ENCODE measurements around the gene CTRB1.

The CTRB1 gene

GRCh38 chr16:75244844-75245758 is 26.3 kb downstream of the CTRB1 start:
- no peak for TF ChIP-seq CTCF (IDR thresholded peaks at IDR 0.05; ENCODE audit: low read depth, low read length)
- DNase-seq (ENCODE audit: low read depth, low spot score), result peak; percentile 99
- in situ Hi-C loops (cut with HindIII; ENCODE audit: low sequenced_read_pairs), result loop anchor here (25.0 kb wide), 1 partner anchor 142 kb away; no protein-coding TSS in a partner anchor
- no peak overlapping the region for H3K4me3 ChIP-seq (ENCODE audit: low read depth, low read length)

- no peak overlapping the region for H3K4me3 ChIP-seq (ENCODE audit: low read depth, low read length)
- DNase-seq (ENCODE audit: low read depth, low spot score), result peak; percentile 79
- in situ Hi-C loops (cut with HindIII; ENCODE audit: low sequenced_read_pairs), result loop anchor here (25.0 kb wide), 1 partner anchor 141 kb away; no protein-coding TSS in a partner anchor
- TF ChIP-seq CTCF (IDR thresholded peaks at IDR 0.05; ENCODE audit: low read depth, low read length), result no peak
Measured at GRCh38 chr16:75246504-75247205, 27.9 kb downstream of the CTRB1 start.

- no peak for TF ChIP-seq CTCF (IDR thresholded peaks at IDR 0.05; ENCODE audit: low read depth, low read length)
- no peak overlapping the region for H3K4me3 ChIP-seq (ENCODE audit: low read depth, low read length)
- in situ Hi-C loops (cut with HindIII; ENCODE audit: low sequenced_read_pairs), result loop anchor here (25.0 kb wide), 1 partner anchor 140 kb away; no protein-coding TSS in a partner anchor
- DNase-seq (ENCODE audit: low read depth, low spot score), result no peak
Measured at GRCh38 chr16:75247249-75247648, 28.5 kb downstream of the CTRB1 start.

- H3K4me3 ChIP-seq (ENCODE audit: low read depth, low read length), result no peak overlapping the region
- no peak for DNase-seq (ENCODE audit: low read depth, low spot score)
- in situ Hi-C loops (cut with HindIII; ENCODE audit: low sequenced_read_pairs), result loop anchor here (25.0 kb wide), 1 partner anchor 139 kb away; no protein-coding TSS in a partner anchor
- no peak for TF ChIP-seq CTCF (IDR thresholded peaks at IDR 0.05; ENCODE audit: low read depth, low read length)
Measured at GRCh38 chr16:75248142-75248535, 29.4 kb downstream of the CTRB1 start.

GRCh38 chr16:75248536-75249380 is 30.0 kb downstream of the CTRB1 start:
- H3K4me3 ChIP-seq (ENCODE audit: low read depth, low read length), result no peak overlapping the region
- no peak for TF ChIP-seq CTCF (IDR thresholded peaks at IDR 0.05; ENCODE audit: low read depth, low read length)
- in situ Hi-C loops (cut with HindIII; ENCODE audit: low sequenced_read_pairs), result loop anchor here (25.0 kb wide), 1 partner anchor 139 kb away; no protein-coding TSS in a partner anchor
- DNase-seq (ENCODE audit: low read depth, low spot score), result no peak

- in situ Hi-C loops (cut with HindIII; ENCODE audit: low sequenced_read_pairs), result loop anchor here (25.0 kb wide), 1 partner anchor 138 kb away; no protein-coding TSS in a partner anchor
- no peak for TF ChIP-seq CTCF (IDR thresholded peaks at IDR 0.05; ENCODE audit: low read depth, low read length)
- no peak for DNase-seq (ENCODE audit: low read depth, low spot score)
- H3K4me3 ChIP-seq (ENCODE audit: low read depth, low read length), result peak overlapping the region; percentile 78
Measured at GRCh38 chr16:75249441-75249840, 30.7 kb downstream of the CTRB1 start.

Data from astrocyte of the spinal cord (primary cell).